ENCODE results near the gene NANOS2. TPM values are rescaled to one million over a fixed set of nuclear protein-coding genes. Genes with fewer than 3 reads are reported as not detected.
"Not testable (repeated sequence)": the region's sequence is repeated elsewhere in the genome, so short reads cannot be mapped to it uniquely, and the experiment has no call there.

NANOS2 gene
- total RNA-seq, 2 donors from 2014 or later, result not detected

GRCh38 chr19:45879971-45880370 lies 34.6 kb downstream of the NANOS2 start:
- Mint-ChIP-seq H3K4me1 (peaks cover 31% of the 10 kb centered on the region), H3K9me3 (no peaks in the 10 kb centered on the region), H3K36me3 (ENCODE audit: low read depth) (peaks cover 8% of the 10 kb centered on the region), H3K4me3 (no peak overlapping the region), H3K27me3 (peaks cover 12% of the 10 kb centered on the region), H3K27ac (no peak overlapping the region)
- no peak for ATAC-seq (replicated peaks)

- H3K27ac Mint-ChIP-seq, result no peak overlapping the region
- no peaks in the 10 kb centered on the region for H3K9me3 Mint-ChIP-seq
Observed at GRCh38 chr19:45879055-45879454, 35.5 kb downstream of the NANOS2 start.

GRCh38 chr19:45878043-45878794 lies 36.4 kb downstream of the NANOS2 start:
- H3K27me3 Mint-ChIP-seq, result peaks cover 12% of the 10 kb centered on the region
- H3K4me3 Mint-ChIP-seq, result peak overlapping the region; percentile 7
- no peaks in the 10 kb centered on the region for H3K9me3 Mint-ChIP-seq
- H3K27ac Mint-ChIP-seq, result peak overlapping the region; percentile 1
- peaks cover 27% of the 10 kb centered on the region for H3K4me1 Mint-ChIP-seq
- peak; percentile 82 for ATAC-seq (replicated peaks)
- peaks cover 2% of the 10 kb centered on the region for H3K36me3 Mint-ChIP-seq (ENCODE audit: low read depth)

More at GRCh38 chr19:45879055-45879454, 35.5 kb downstream of the NANOS2 start:
- peaks cover 8% of the 10 kb centered on the region for H3K36me3 Mint-ChIP-seq (ENCODE audit: low read depth)
- no peak for ATAC-seq (replicated peaks)
- H3K27me3 Mint-ChIP-seq, result peaks cover 12% of the 10 kb centered on the region
- H3K4me3 Mint-ChIP-seq, result no peak overlapping the region
- H3K4me1 Mint-ChIP-seq, result peaks cover 31% of the 10 kb centered on the region

GRCh38 chr19:45876411-45877197 lies 38.0 kb downstream of the NANOS2 start:
- Mint-ChIP-seq H3K27me3 (peaks cover 12% of the 10 kb centered on the region), H3K4me1 (peaks cover 22% of the 10 kb centered on the region), H3K36me3 (ENCODE audit: low read depth) (no peaks in the 10 kb centered on the region), H3K27ac (peak overlapping the region; percentile 79), H3K4me3 (peak overlapping the region; percentile 63), H3K9me3 (no peaks in the 10 kb centered on the region)
- ATAC-seq (replicated peaks), result peak; percentile 38

GRCh38 chr19:45876161-45876410 lies 38.5 kb downstream of the NANOS2 start:
- Mint-ChIP-seq H3K36me3 (ENCODE audit: low read depth) (no peaks in the 10 kb centered on the region), H3K4me3 (peak overlapping the region; percentile 63), H3K4me1 (peaks cover 17% of the 10 kb centered on the region), H3K27ac (peak overlapping the region; percentile 79), H3K9me3 (no peaks in the 10 kb centered on the region), H3K27me3 (peaks cover 12% of the 10 kb centered on the region)
- ATAC-seq (replicated peaks), result peak; percentile 79

- Mint-ChIP-seq H3K4me1 (peaks cover 16% of the 10 kb centered on the region), H3K4me3 (no peak overlapping the region), H3K9me3 (no peaks in the 10 kb centered on the region), H3K36me3 (ENCODE audit: low read depth) (no peaks in the 10 kb centered on the region), H3K27me3 (peaks cover 8% of the 10 kb centered on the region), H3K27ac (no peak overlapping the region)
- no peak for ATAC-seq (replicated peaks)
Observed at GRCh38 chr19:45874620-45874966, 40.0 kb downstream of the NANOS2 start.

GRCh38 chr19:45873219-45873772 lies 41.3 kb downstream of the NANOS2 start:
- Mint-ChIP-seq H3K4me3 (no peak overlapping the region), H3K27me3 (peaks cover 5% of the 10 kb centered on the region), H3K27ac (no peak overlapping the region), H3K4me1 (peaks cover 12% of the 10 kb centered on the region), H3K9me3 (no peaks in the 10 kb centered on the region), H3K36me3 (ENCODE audit: low read depth) (no peaks in the 10 kb centered on the region)
- no peak for ATAC-seq (replicated peaks)

- ATAC-seq (replicated peaks), result no peak
- no peak overlapping the region for H3K27ac Mint-ChIP-seq
- H3K36me3 Mint-ChIP-seq (ENCODE audit: low read depth), result no peaks in the 10 kb centered on the region
- no peak overlapping the region for H3K4me3 Mint-ChIP-seq
- no peaks in the 10 kb centered on the region for H3K9me3 Mint-ChIP-seq
- peaks cover 5% of the 10 kb centered on the region for H3K27me3 Mint-ChIP-seq
- H3K4me1 Mint-ChIP-seq, result peaks cover 7% of the 10 kb centered on the region
Observed at GRCh38 chr19:45872095-45872919, 42.3 kb downstream of the NANOS2 start.

- Mint-ChIP-seq H3K4me1 (peaks cover under 1% of the 10 kb centered on the region), H3K9me3 (no peaks in the 10 kb centered on the region), H3K27me3 (no peaks in the 10 kb centered on the region), H3K4me3 (no peak overlapping the region), H3K36me3 (ENCODE audit: low read depth) (no peaks in the 10 kb centered on the region), H3K27ac (no peak overlapping the region)
- ATAC-seq (replicated peaks), result no peak
Observed at GRCh38 chr19:45870798-45871197, 43.8 kb downstream of the NANOS2 start.

GRCh38 chr19:45867241-45867640 lies 47.3 kb downstream of the NANOS2 start:
- not testable (repeated sequence) for H3K9me3 Mint-ChIP-seq; H3K27me3 Mint-ChIP-seq; ATAC-seq (replicated peaks); H3K36me3 Mint-ChIP-seq (ENCODE audit: low read depth); H3K27ac Mint-ChIP-seq; H3K4me1 Mint-ChIP-seq; H3K4me3 Mint-ChIP-seq

GRCh38 chr19:45866400-45867176 lies 48.0 kb downstream of the NANOS2 start:
- Mint-ChIP-seq H3K36me3 (ENCODE audit: low read depth) (peaks cover 10% of the 10 kb centered on the region), H3K4me1 (peaks cover 11% of the 10 kb centered on the region), H3K4me3 (no peak overlapping the region), H3K27me3 (peaks cover 4% of the 10 kb centered on the region), H3K27ac (no peak overlapping the region), H3K9me3 (no peaks in the 10 kb centered on the region)
- no peak for ATAC-seq (replicated peaks)

GRCh38 chr19:45865269-45865948 lies 49.2 kb downstream of the NANOS2 start:
- Mint-ChIP-seq H3K27me3 (peaks cover 4% of the 10 kb centered on the region), H3K9me3 (no peaks in the 10 kb centered on the region), H3K4me1 (peaks cover 11% of the 10 kb centered on the region), H3K36me3 (ENCODE audit: low read depth) (peaks cover 21% of the 10 kb centered on the region), H3K27ac (peak overlapping the region; percentile 65), H3K4me3 (peak overlapping the region; percentile 93)
- ATAC-seq (replicated peaks), result no peak

- H3K27me3 Mint-ChIP-seq, result peaks cover 4% of the 10 kb centered on the region
- H3K4me3 Mint-ChIP-seq, result peak overlapping the region; percentile 93
- peaks cover 29% of the 10 kb centered on the region for H3K36me3 Mint-ChIP-seq (ENCODE audit: low read depth)
- no peak overlapping the region for H3K27ac Mint-ChIP-seq
- no peaks in the 10 kb centered on the region for H3K9me3 Mint-ChIP-seq
- no peak for ATAC-seq (replicated peaks)
- peaks cover 11% of the 10 kb centered on the region for H3K4me1 Mint-ChIP-seq
Observed at GRCh38 chr19:45864629-45865082, 49.9 kb downstream of the NANOS2 start.
